Kidney (tissue), 14 donors: ENCODE data around the gene GMEB2. TPM values are rescaled to one million over a fixed set of nuclear protein-coding genes. Genes with fewer than 3 reads are reported as not detected.

Experiments used
- DNase-seq, 5 donors: peaks; one replicate each; pipeline ENCODE4 v3.0.0-alpha.2; 2013 to 2020
- FAIRE-seq: peaks from 2 replicates; lab custom pipeline; 2012; peaks lifted over from hg19 to GRCh38; lab: Jason Lieb, UNC
- H3K27ac ChIP-seq, 2 donors: one replicate each; pipeline ENCODE4 v1.7.0; 2013; ENCODE audit warnings: low read depth in 2 of 2, low read length in 2 of 2, inconsistent platforms in 1 of 2
- H3K27me3 ChIP-seq: one replicate; pipeline ENCODE4 v1.7.1; 2013; ENCODE audit warnings: low read length, inconsistent platforms; ENCODE audit not compliant: control insufficient read depth, insufficient read depth
- H3K36me3 ChIP-seq, 3 donors: one replicate each; pipeline versions ENCODE4 v1.7.0 to v1.7.1; 2013; ENCODE audit warnings: low read length in 3 of 3, control low read depth in 1 of 3, inconsistent platforms in 1 of 3; ENCODE audit not compliant: insufficient read depth in 3 of 3, control insufficient read depth in 2 of 3
- H3K4me1 ChIP-seq, 3 donors: one replicate each; pipeline versions ENCODE4 v1.7.0 to v1.7.1; 2013; ENCODE audit warnings: low read length in 3 of 3, inconsistent platforms in 1 of 3, low read depth in 1 of 3; ENCODE audit not compliant: control insufficient read depth in 2 of 3, insufficient read depth in 2 of 3
- H3K4me3 ChIP-seq, 3 donors: one replicate each; pipeline versions ENCODE4 v1.7.0 to v1.8.1; 2013; ENCODE audit warnings: low read length in 3 of 3, control low read depth in 1 of 3, inconsistent platforms in 1 of 3
- H3K9ac ChIP-seq, 3 donors: one replicate each; pipeline versions ENCODE4 v1.7.0 to v1.7.1; 2013; ENCODE audit warnings: low read length in 3 of 3, control low read depth in 1 of 3, inconsistent platforms in 1 of 3
- H3K9me3 ChIP-seq, 3 donors: one replicate each; pipeline versions ENCODE4 v1.7.0 to v1.7.1; 2013; ENCODE audit warnings: low read length in 3 of 3, control low read depth in 1 of 3, inconsistent platforms in 1 of 3; ENCODE audit not compliant: control insufficient read depth in 2 of 3, insufficient read depth in 1 of 3
- CTCF ChIP-seq: IDR thresholded peaks from 3 replicates; pipeline ENCODE4 v1.5.1; 2012; ENCODE audit warnings: mild to moderate bottlenecking, moderate library complexity, borderline replicate concordance; ENCODE audit not compliant: insufficient read depth; ENCODE audit errors: extremely low read depth
- intact Hi-C: fragments of 100-400 bp; cut with DNase I; formaldehyde crosslinking; loops from one replicate; pipeline ENCODE4 v1.11.1; 2022
- polyA plus RNA-seq: library from polyadenylated mRNA; stranded (reverse); fragments of 350-450 nt; fragmentation: Illumina TruSeq; extraction: RNeasy Lipid Tissue Mini Kit (QIAGEN cat#74804); gene quantifications from one replicate; pipeline ENCODE4 v1.2.3, GENCODE V29; 2014; ENCODE audit warnings: low read depth, low replicate concordance; ENCODE audit not compliant: insufficient read depth
- total RNA-seq: library from RNA; stranded (reverse); fragmentation: NEBNext Ultra II Directional; extraction: Animal tissue kit (Norgen Biotek cat#: 25700); gene quantifications from one replicate; pipeline ENCODE4 v1.2.1, GENCODE V29; 2021
- donor health status: control.
- donor health status: control.
- donor health status: control.
- donor health status: control.
- donor health status: control.
- donor health status: DM: yes; HTN: yes; CAD: no.
- donor health status: Normal renal cell carcinoma (clear cell type).

GMEB2 gene
- total and polyA plus RNA-seq, 2 donors from 2014 or later: 6.1 to 13.4 TPM

GRCh38 chr20:63620991-63621390 is 5.9 kb downstream of the GMEB2 start:
- Histone ChIP-seq H3K4me1 (peaks cover 0 to 6% (median 0%) of the 10 kb centered on the region in 3 donors), H3K27me3 (no peaks in the 10 kb centered on the region), H3K36me3 (peaks cover 0 to 11% (median 8%) of the 10 kb centered on the region in 3 donors), H3K4me3 (no peak overlapping the region), H3K27ac (no peak overlapping the region), H3K9me3 (no peaks in the 10 kb centered on the region), H3K9ac (no peak overlapping the region)
- TF ChIP-seq CTCF: no peak
- intact Hi-C loops: loop anchor here (5.0 kb wide), 1 partner anchor 436 kb away; no protein-coding TSS in a partner anchor
- DNase-seq (peak in 1 of 5 donors; percentile 20), FAIRE-seq (no peak)

- H3K9me3 ChIP-seq: no peaks in the 10 kb centered on the region
- H3K27me3 ChIP-seq: no peaks in the 10 kb centered on the region
- DNase-seq (peak in 1 of 5 donors; percentile 66), FAIRE-seq (no peak)
- no peak for TF ChIP-seq CTCF
- peaks cover 0 to 11% (median 8%) of the 10 kb centered on the region in 3 donors for H3K36me3 ChIP-seq
- H3K27ac ChIP-seq: no peak overlapping the region
- H3K9ac ChIP-seq: no peak overlapping the region
- intact Hi-C loops: no loop called here
- peaks cover 0 to 3% (median 0%) of the 10 kb centered on the region in 3 donors for H3K4me1 ChIP-seq
- H3K4me3 ChIP-seq: no peak overlapping the region
Observed at GRCh38 chr20:63619505-63619904, 7.4 kb downstream of the GMEB2 start.

- intact Hi-C loops: no loop called here
- no peak overlapping the region for H3K9ac ChIP-seq
- H3K27ac ChIP-seq: no peak overlapping the region
- H3K27me3 ChIP-seq: no peaks in the 10 kb centered on the region
- no peaks in the 10 kb centered on the region for H3K9me3 ChIP-seq
- no peak for FAIRE-seq
- no peak overlapping the region for H3K4me3 ChIP-seq
- H3K36me3 ChIP-seq: peaks cover 0 to 11% (median 8%) of the 10 kb centered on the region in 3 donors
- TF ChIP-seq CTCF: no peak
- DNase-seq: peak in 1 of 5 donors; percentile 59
- H3K4me1 ChIP-seq: peaks cover 0 to 3% (median 0%) of the 10 kb centered on the region in 3 donors
Observed at GRCh38 chr20:63619086-63619485, 7.8 kb downstream of the GMEB2 start.
